GM18508 (cell line): ENCODE results near the gene KIF18A.
A peak's percentile ranks its signal among the peaks of the same experiment; 100 is the strongest.
"Not testable (repeated sequence)": the region's sequence is repeated elsewhere in the genome, so short reads cannot be mapped to it uniquely, and the experiment has no call there.

ENCODE experiments used
- ATAC-seq: cut with Tn5 transposase; IDR thresholded peaks from one replicate; pipeline ENCODE4 v1.9.1; 2021; ENCODE audit warnings: moderate number of reproducible peaks; ENCODE audit not compliant: insufficient read depth, unreplicated experiment

Gene KIF18A

DNA sequence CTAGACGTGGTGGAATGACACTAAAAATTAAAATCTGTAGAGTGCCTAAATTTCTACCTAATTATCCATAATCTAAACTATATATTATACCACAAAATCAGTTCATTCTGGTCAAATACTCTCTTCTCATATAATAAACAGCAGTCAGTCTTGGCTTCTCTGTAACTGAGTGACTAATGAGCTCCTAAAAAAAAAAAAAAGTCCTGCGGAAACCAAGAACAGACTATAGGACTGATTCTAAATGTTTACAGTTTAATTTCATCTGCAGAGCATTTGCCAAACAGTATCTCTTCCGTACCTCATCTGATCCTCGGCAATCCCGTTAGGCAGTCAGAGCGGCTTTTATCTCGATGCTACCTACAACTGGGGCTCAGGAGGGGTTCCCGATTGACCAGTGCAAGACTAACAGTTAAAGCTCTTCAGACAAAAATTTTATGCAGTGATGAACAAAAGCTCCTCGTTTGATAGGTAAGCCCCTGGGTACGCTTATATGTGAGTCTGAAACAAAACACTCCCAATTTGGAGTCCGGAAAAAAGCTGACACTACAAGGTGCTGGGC, 686 bp downstream of the KIF18A start:
- peak; percentile 0 for ATAC-seq

DNA sequence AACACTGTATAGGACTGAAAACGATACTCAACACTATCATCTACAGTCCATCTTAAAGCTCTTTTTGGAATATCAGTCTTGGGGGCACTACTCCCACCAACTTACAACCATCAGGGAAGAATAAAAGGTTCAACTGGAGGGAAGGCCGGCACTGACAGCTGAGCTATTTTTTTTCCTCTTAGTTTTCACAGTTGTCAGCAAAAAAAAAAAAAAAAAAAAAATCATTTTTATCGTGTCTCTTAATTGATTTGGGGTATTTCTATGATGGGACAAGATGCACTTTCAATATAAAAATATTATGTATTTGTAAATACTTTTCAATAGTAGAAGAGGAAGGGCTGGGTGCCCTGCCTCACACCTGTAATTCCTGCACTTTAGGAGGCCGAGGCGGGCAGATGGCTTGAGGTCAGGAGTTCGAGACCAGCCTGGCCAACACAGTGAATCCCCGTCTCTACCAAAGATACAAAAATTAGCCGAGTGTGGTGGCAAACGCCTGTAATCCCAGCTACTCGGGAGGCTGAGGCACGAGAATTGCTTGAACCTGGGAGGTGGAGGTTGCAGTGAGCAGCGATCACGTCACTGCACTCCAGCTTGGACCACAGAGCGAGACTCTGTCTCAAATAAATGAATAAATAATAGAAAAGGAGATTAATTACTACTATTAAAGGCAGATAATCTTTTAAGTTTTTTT, 1.5 kb downstream of the KIF18A start:
- ATAC-seq: no peak

DNA sequence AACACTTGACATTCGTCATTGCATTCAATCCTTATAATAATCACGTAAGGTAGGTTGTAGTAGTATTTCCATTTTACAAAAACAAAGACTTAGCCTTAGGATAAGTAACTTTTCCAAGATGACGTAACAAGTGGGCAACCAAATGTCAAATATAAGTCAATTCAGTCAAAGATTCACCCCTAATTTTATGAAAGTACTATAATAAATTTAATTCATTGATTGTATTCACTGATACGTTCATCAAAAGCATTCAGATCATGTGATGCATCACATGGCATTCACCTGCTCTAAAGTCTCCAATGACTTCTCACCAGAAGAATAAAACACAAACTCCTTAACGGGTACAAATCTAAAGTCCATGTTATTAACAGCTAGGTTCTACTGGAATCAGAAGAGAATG, 2.1 kb downstream of the KIF18A start:
- ATAC-seq: no peak

DNA sequence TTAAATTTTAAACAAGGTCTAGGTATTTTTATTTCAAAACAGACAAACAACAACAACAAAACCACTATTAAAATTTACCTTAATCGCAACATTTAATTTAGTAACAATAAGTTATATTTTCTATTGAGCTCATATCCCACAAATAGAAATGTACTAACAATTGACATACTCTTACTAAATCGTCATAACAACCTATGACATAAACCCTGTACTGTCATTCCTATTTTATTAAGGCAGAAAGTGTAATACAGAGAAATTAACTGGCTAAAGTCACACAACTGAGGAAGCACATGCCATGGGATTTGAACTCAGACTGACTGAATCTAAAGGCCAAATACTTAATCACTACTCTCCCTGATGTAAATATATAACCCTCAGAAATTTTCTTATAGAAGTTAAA, 3.0 kb downstream of the KIF18A start:
- ATAC-seq: no peak

DNA sequence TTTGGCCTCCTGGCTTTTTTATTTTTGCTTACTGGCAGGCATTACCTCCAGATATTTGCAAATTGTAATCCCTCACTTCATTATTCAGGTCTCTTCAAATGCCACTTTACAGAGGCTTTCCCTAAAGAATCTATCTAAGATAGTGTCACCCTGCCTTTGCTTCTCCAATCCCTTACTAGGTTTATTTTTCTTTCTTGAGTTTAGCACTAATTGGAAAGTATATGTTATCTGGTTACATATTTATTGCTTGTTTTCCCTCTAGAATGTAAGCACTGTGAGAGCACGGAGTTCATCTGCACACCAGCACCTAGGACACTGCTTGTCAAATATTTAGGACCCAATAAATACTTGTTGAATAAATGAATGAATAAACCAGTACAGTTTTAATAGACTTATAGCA, 3.5 kb downstream of the KIF18A start:
- no peak for ATAC-seq

DNA sequence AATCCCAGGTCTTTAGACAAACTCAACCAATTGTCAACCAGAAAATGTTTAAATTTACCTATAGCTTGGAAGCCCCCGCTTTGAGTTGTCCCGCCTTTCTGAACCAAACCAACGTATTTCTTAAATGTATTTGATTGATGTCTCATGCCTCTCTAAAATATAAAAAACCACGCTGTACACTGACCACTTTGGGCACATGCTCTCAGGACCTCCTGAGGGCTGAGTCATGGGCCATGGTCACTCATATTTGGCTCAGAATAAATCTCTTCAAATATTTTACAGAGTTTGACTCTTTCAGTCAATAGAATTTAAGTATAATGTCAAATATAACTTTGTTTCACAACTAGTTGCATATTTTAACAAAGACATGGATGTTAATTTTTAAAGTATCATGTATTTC, 5.7 kb downstream of the KIF18A start:
- not testable (repeated sequence) for ATAC-seq

DNA sequence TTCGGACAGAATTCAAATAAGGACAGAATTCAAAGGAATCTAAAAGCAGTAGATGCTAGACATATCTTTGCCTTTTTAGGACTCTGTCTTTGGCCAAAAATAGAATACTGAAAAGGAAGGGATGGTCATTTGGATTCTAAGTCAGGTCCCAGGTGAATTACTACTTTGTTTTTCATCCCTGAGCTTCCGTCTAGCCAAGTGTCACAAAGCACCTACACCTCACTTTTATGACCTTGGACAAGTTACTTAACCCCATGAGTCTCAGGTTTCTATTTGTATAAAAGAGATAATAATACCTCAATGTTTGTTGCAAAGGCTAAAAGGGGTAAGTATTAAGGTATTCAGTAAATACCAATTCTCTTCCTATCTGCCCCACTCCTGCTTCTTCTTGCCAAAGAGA, 7.3 kb downstream of the KIF18A start:
- no peak for ATAC-seq

DNA sequence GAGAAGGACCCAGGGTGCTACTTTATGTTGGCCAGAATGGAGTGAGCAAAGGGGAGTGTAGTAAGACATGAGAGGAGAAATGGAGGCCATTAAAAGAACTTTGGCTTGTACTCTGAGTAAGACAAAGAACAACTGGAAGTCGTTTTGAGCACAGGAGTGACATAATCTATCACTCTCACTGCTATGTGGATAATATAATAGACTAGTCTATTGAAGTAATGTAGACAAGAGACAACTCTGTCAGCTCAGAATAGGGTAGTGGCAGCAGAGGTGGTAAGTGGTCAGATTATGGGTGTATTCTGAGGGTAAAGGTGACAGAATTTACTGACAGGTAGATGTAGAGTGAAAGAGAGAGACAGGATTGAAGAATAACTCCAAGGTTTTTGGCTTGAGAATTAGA, 8.2 kb downstream of the KIF18A start:
- ATAC-seq: no peak

DNA sequence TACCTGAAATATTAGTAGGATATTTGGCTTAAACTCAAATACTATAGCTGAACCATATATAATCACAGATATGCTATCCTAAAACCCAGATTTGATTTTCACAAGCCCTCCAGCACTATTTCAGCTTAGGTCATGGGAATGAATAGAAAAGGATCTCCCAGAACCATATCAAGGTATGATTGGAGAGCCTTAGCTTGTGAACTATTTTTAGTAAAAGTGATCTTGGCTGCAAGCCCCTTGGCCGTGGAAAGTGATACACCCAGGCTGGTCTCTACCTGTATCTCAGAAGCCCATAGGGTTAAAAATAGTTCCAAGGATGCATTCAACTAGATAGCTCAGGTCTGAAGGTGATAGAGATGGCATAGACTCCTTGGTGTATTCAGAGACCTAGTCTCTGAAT, 9.7 kb downstream of the KIF18A start:
- ATAC-seq: no peak

DNA sequence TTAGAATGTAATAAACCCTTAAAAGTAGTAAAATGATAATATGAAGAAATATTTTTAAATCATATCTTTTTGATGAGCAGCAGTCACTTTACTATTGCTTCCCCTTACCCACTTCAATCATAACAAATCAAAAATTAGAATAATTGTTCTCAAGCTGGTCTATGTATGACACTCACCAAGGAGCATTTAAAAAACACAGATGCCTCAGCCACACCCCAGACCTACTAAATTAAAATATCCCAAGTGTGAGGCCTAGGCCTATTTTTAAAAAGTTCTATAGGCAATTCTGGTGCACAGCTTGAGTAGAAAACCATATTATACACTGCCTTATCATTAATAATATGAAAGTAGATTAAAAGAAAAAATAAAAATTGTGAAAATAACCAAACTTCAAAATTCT, 15.2 kb downstream of the KIF18A start:
- no peak for ATAC-seq

DNA sequence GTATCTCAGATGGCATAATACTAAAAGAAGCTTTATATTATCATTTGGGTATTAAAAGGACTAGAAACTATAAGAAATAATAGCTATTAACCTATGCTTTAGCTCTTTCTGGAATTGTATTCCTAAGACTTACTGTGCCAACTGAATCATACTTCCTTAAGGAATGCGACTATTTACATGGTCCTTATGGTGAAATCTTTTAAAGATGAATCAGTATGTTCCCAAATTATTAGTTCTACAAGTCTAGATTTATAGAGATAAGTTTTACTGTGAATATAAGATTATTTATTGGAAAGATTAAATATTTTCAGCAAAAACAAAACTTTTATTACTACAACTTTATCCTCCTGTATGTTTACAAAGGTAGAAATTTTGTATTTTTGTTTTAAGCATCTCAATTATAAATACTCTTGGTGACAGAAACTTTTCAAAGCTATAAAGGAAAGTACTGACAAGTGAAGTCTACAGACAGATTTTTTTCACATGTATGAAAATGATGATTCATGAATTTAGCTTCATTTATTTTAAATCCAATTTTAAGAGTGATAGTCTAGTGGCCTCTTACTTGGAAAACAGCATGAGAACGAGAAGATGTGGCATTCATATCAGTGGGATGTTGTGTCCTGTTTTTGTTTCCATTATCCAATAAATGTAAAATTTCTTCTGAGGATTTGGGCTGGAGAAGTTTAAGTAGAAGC, 17.8 kb downstream of the KIF18A start:
- ATAC-seq: no peak

DNA sequence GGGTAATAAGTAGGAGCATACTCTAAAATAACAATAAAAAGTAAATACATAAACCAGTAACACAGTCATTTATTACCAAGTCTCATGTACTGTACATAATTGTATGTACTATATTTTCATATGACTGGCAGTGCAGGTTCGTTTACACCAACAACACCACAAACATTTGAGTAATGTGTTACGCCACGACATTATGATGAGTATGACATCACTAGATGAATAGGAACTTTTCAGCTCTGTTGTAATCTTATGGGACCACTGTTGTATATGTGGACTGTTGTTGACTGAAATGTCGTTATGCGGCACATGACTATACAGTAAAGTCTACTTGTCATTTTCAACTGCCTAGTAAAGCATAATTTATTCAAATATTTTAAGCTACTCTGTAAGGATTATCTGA, 18.6 kb downstream of the KIF18A start:
- ATAC-seq: no peak

DNA sequence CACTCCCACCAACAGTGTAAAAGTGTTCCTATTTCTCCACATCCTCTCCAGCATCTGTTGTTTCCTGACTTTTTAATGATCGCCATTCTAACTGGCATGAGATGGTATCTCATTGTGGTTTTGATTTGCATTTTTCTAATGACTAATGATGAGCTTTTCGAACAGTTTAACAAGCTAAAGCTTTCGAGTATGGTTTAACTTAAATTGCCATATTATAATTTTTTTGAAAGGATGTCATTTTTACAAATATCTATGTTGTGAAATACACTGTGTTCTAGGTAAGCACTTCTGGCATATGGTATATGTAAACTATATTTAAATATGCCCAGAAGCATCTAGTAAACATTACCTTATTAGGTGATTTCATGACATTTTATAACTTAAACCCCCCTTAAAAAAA, 20.3 kb downstream of the KIF18A start:
- ATAC-seq: not testable (repeated sequence)

DNA sequence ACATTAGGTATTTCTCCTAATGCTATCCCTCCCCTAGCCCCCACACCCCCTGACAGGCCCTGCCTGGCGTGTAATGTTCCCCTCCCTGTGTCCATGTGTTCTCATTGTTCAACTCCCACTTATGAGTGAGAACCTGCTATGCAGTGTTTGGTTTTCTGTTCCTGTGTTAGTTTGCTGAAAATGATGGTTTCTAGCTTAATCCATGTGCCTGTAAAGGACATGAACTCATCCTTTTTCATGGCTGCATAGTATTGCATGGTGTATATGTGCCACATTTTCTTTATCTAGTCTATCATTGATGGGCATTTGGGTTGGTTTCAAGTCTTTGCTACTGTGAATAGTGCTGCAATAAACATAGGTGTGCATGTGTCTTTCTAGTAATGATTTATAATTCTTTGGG, 20.8 kb downstream of the KIF18A start:
- not testable (repeated sequence) for ATAC-seq

DNA sequence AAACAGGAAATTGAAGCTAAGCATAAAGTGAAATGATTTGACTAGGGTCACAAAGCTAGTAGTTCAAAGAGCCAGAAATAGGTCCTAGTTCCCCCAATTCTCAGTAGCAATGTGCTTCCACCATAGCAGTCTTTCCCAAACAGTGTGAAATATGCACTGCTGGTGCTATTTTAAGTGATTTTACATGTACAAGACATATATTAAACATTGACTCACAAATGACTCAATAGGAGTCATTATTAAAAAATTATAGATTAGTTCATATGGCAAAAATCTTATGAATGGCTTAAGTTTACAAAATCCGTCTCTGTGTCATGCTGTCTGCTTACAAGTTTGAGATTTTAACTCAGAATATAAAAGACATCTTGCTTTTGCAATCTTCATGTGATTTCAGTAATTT, 21.4 kb downstream of the KIF18A start:
- ATAC-seq: no peak

DNA sequence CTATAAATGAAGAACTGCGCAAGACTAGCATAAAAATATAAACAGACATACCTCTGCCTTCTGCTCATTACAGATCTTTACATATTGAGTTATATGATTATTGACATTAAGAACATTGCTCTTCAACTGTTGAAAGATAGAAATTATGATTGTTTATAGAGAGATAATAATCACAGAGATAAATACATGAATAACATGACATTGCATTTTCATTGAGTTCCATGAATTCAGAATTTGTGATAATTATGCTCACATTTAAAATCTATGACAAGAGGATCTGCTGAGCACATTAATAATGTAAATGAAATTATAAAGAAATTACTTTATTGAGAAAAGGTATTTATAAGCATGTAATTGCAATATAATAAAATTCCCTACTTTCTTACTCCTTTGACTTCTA, 24.8 kb downstream of the KIF18A start:
- ATAC-seq: no peak

DNA sequence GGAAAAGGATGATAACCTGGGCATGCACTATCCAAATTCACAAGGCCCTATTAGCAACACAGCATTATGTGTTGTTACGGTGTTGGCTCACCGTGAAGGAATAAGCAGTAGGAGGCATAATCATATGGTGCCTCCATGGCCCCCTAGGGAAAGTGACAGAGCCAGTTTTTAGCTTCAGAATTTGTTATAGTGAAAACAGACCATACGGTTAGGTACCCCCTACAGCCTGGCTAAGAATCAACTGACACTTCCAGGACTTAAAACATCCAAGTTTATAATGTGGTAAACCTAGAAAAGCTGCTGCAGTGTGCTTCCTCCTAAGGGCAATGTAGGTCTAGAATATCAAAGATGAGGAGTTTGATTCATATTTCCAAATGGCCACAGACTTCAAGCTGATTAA, 30.4 kb downstream of the KIF18A start:
- no peak for ATAC-seq

DNA sequence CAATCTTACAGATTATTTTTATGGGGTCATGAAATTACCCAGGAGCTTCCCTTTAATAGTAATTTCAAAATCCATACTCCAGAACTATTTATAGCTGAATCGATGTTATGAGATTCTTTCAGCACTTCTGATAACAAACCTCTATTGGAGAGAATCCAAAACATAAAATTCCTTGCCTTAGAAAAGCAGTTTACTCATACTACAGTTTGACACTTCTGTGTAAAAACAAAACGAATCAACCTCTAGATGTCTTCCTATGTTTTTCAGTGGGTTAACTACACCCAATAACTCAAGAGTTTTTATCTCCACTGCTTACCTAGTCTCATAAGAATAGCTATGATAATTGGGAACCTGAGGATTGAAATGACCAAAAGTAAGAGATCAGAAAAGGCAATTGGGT, 35.6 kb downstream of the KIF18A start:
- no peak for ATAC-seq

DNA sequence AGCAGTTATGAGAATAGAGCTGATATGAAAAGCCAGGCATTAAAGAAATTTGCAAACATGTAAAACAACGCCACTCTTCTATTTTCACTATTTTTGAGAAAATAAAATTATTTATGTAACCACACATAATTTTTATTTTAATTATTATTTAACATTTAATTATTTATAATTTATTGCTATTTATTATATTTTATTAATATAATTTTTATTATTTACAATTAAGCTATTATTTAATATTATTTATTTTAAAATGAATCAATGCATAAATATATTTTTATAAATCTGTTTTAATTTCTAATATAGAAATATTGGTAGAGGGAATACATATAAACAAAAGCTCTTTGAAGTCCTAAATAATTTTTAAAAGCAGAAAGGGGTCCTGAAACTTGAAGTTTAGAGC, 36.7 kb downstream of the KIF18A start:
- no peak for ATAC-seq

DNA sequence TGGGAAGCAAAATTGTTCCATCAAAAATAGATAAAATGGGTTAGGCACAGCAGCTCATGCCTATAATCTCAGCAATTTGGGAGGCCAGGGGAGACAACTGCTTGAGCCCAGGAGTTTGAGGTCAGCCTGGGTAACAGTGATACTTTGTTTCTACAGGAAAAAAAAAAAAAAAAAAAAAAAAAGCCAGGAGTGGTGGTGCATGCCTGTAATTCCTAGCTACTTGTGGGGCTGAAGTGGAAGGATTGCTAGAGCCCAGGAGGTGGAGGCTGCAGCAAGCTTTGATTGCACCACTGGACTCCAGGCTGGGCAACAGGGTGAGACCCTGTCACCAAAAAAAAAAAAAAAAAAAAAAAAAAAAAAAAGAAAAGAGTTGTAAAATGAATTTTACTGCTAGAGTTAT, 49.6 kb downstream of the KIF18A start:
- ATAC-seq: no peak

DNA sequence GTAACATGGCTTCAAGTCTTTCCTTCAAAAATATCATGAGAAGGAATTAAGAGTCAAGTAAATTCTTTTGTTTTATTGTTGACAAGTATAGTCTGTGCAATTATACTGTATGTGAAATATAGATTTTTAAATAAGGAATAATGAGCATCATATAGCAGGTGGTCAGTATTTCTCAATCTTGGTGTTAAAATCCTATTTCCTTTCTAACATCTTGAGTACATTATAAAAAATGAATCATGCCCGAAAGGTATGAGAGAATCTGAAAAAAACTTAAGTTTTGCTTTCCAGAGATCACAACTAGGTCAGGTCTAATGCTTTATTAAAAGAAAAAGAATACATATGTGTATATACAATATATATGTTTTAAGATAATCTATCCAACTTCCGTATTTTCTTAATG, 53.1 kb downstream of the KIF18A start:
- no peak for ATAC-seq
